Stimulated activated naive CD8-positive, alpha-beta T cell treated with anti-CD3 and anti-CD28 coated beads, Interleukin-15, Interleukin-2, amounts not matched to agents 100 U/mL and 50 U/mL, for 24 hours (primary cell): Measurements from ENCODE around the gene ATP11C.

Source experiments
- ATAC-seq: fragments of 150-1000 bp; cut with Tn5 transposase; one replicate; pipeline ENCODE4 v1.10.0; 2021
- DNase-seq: peaks from one replicate; pipeline ENCODE4 v3.0.0; 2021

Gene ATP11C

DNA sequence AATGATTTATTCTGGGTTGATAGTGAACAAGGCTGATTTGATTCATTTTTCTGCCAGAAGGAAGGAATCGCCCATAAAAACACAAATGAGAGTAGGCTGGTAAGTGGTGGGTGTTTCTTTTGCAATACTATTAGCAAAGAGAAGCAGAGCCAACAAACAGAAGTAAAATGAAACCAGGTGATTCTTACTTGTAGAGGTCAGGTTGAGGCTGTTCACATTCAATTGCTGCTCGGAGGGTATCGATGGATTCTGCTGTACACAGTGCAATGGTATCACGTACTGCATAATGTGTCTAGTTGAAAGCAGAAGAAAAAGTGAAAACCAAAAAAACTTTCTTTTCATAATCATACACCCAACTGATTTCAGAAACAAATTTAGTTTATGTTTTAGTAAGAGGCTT lies 130.8 kb downstream of the ATP11C start:
- ATAC-seq (no peak), DNase-seq (no peak)

DNA sequence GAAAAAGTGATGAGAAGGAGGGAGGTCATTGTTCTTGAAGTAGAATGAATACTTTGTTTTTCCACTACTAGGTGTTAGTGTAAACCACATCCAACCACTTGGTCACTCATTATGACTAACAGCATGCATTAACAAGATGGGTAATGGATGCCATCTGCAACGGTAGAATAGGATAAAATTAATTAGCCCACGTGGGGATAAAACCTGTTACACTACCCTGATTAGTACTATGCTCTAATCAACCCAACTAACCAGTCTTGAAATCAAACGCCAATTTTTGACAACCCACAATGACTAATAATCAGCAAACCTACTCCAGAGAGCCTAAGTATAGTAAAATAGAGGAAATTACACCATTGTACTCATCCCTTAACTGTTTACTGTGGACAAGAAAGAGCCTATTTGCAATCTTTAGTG lies 131.4 kb downstream of the ATP11C start:
- DNase-seq (no peak), ATAC-seq (no peak)

DNA sequence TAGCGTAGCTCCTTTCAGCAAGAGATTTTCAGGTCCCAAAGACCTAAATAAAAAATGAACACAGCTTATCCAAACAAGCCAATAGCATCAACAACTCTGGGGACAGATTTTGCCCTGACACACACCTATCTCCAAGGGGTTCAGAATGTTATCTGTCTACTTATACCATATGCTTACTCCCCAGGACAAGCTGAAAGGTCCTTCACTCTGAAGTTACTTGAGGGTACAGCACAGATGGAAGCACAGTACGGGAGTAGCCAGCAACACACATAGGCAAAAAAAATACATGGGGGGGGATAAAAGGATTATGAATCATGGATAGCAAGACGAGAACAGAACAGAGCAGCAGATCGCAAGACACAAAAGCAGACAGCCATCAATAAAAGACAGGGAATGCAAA lies 134.2 kb downstream of the ATP11C start:
- ATAC-seq (no peak), DNase-seq (no peak)

DNA sequence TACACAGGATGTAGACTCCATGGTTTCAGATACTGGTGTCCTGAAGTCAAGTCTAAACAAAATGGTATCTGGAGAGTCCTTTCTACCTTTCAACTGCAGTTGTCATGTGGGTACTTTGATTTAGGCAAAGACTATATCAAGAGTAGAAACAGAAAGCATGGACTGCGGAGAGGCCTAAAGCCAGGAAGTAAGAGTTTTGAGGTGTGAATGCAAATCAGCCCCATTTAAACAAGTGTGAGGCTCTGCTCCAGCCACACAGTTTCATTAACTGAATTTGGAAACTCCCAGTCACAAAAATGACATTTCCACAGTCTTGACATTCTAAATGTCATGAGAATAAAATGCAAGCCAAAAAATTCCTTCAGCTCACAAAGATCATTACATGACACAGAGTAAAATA lies 137.7 kb downstream of the ATP11C start:
- ATAC-seq (peak; percentile 97), DNase-seq (no peak)

DNA sequence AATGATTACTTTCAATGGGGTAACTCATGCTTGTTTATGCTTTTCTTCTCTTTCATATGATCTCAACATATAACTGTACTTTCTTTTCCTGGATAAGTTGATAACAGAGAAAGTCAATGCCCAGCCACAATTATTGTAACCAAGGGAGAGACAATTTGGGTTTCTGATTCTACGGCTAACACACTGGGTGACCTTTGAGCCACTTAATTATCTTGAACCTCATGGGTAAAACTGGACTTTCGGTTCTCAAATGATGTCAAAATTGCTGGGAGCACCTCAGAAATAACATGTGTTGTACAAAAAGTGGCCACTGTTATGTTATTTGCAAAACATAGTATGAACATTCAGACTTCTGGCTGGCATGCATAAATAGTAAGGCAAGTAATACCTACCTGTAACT lies 145.3 kb downstream of the ATP11C start:
- no peak for DNase-seq
- ATAC-seq = no peak

DNA sequence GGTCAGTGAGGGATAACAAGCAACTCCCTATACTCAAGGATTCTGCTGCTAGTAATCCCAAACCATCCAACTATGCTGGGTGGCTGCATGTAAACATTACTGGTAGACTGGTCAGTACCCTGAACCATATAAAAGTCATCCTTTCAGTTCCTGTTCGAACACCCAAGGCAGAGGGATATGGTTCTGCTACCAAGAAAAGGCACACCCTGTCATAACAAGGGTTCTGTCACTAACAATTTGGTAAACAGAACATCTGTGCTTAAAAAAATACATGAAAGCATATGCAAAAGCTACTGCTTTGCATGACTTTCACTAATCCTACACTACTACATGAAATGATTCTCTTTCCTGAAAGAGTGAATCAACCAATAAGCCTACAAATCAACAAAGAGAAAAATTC lies 148.0 kb downstream of the ATP11C start:
- ATAC-seq (no peak), DNase-seq (no peak)

DNA sequence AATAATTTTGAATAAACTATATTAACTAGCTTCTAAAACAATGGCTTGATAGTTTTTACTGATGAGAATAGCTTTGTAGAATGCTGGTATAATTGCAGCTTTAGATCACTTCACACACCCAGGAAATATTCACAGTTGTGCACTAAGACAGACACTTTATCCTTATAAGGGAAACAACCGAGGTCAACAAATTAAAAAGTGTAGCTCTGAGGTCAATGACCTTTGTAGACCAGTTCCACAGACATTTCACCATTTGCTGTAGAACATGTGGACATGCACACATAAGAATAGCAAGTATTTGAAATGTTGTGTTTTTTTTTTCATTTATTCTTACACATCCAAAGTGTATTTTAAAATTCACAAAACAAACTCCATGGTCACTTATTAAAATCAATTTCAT lies 148.9 kb downstream of the ATP11C start:
- ATAC-seq (no peak), DNase-seq (no peak)

DNA sequence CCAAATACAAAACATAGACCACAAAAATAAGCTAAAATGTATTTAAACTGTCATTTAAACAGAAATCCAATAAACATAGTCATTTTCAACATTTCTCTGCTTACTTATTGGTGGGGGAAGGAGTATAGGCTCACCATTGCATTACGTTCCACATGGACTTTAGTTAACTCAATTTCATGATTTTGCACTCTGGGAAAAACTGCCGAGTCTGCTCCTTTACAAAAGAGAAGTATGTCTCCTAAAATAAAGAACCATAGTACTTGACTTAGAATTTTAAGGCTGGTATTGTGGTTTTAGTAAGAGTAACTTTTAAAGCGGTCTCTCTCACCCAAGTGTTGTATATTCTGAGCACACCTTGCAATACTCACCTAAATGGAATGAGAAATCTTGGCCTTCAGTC lies 149.8 kb downstream of the ATP11C start:
- no peak for ATAC-seq
- DNase-seq = no peak

DNA sequence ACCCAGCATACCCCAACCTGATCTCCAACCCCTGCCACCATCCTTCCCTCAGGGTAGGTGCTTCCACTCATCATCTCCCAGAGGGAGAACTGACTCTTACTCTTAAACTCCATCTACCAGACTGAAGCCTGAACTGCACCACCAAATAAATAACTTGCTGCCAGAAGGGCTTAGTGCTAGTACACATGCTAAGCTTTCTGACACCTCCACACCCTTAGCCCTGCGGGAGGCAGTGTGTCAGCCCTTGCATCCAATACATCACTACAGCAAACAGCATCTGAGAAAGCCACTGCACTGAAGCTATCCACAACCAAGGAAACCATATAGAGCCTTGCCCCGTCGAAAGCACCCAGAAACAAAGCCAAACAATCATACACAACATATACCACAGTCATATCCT lies 156.3 kb downstream of the ATP11C start:
- no peak for DNase-seq
- ATAC-seq = no peak

DNA sequence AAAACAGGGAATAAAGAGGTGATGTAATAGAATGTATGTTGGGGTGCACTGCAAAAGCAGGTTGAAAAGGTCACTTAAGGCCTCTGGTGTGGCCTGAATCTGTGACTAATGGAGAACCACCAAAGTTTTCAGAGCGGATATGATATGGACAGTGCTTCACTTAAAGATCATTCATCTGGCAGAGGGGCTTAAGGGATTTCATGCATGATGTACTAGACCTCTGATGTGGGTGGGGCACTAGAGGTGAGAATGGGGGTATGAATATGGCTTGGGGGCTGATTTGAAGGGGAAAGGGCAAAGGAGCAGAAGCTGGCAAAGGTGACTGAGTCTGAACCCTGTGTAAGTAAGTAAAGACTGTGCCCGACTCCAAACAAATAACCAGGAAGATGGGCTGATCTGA lies 162.5 kb downstream of the ATP11C start:
- ATAC-seq = no peak
- DNase-seq = no peak

DNA sequence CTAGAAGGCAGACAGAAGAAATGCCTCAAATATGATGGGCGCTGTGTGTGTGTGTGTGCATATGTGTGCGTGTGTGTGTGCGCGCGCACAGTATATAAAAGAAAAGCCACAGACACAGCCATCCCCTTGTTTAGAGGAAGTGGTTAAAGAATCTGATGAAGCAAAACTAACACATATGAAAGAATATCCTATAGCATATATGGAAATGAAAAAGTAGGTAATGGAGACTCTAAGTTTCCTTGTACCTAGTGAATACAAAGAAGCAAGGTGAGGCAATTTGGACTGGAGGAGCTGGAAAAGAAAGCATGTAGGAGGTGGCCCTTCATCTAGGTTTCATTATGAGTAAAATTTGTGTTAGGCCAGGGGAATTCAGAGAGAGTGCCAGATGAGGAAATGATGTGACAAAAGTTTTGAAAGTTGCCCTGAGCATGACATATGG lies 166.3 kb downstream of the ATP11C start:
- ATAC-seq = peak; percentile 81
- DNase-seq = no peak

DNA sequence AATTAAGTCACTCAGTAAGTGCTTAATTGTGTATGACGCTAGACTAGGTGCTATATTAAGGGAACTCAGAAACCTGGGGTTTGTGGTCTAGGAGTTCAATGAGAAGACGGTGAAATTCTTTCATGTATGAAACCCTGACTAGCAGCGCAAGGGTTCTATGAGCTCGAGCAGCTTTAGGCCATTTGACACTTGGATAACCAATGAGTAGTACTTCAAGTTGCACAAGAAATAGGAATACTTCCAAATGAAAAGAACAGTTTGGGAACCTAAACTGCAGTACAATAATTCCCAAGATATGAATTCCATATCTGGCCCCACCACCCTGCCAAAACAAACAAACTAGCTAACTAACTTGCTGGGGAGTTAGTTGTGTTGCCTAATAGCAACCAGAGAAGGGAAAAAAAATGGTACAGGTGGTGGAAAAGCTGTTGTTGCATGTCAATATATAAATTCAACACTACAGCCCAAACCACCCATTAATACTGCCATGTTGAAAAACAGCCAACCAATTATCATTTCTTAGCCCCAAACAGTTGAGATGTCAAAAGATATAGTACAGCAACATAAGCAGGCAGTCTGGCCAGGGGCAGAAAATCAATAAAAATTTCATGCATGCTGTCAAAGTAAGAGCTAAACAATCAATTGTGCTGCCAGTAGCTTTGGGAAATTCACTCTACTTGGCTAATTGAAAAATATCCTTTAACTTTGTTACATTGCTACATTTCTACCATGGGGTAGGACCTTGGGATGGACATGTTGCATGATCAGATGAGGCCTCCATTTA lies 170.3 kb downstream of the ATP11C start:
- no peak for ATAC-seq
- DNase-seq = no peak

DNA sequence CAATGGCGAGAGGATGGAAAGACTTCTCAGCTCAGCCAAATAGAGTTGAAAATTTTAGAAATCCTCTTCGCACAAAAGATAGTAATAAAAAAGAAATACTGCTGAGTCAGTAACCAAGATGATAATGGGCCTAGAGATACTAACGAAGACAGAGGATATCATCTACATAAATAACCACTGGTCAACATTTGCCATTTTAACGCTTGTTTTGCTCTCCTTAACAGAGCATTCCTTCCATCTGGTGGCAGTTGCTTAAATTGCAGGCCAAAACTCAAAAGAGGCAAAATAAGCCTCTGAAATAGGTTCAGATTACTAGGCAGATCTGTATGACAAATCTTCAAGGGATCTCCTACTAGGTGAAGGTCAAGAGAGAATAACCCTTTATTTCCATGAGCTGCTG lies 173.2 kb downstream of the ATP11C start:
- DNase-seq (no peak), ATAC-seq (no peak)

DNA sequence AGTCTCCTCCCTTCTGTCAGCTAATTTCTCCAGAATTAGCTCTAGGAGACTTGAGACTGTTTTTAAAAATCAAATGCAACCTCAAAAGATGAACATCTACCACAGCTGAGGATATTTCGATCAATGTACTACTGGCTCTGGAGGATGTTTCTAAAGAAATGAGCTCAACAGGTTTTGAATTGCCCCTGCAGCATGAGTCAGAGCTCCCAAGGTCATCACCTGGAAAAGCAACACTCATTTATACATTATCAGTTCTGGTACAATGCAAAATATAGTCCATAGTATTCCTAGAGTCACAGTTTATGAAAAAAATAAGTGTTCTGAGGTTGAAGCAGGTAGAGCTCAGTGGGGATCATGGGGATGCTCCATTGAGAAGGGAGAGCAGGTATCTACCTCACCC lies 174.0 kb downstream of the ATP11C start:
- ATAC-seq = no peak
- DNase-seq = no peak

DNA sequence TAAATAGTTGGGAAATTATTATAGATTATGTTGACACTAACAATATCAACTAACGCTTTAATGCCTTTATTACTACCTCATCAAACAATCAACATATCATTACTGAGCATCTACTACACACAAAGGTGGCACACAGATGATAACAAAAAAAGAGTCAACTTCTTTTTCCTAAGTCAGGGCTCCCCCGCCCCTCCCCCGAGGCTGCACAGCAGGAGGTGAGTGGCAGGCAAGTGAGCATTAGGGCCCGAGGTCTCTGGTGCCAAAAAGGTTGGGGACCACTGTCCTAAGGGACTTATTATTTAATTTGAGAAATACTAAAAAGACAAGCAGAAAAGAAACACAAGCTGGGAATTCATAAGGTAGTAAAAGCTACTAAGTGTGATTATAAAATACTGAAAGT lies 174.6 kb downstream of the ATP11C start:
- ATAC-seq (no peak), DNase-seq (no peak)

DNA sequence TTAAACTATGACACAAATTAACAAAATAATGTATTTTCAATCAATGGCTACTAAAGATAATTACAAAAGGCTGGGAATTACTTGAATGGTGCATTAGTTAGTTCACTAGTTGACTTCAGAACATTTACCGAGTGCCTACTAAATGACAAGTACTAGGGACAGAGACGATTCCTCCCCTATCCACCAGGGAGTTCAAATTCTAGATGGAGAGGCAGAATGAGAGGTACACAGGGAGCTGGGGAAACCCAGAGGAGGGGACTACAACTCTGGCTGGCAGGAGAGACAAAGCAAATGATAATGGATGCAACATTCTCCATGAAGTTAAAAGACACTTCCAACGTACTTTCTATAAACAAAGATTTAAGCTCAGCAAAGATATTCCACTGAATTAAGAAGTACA lies 181.8 kb downstream of the ATP11C start:
- ATAC-seq (no peak), DNase-seq (no peak)

DNA sequence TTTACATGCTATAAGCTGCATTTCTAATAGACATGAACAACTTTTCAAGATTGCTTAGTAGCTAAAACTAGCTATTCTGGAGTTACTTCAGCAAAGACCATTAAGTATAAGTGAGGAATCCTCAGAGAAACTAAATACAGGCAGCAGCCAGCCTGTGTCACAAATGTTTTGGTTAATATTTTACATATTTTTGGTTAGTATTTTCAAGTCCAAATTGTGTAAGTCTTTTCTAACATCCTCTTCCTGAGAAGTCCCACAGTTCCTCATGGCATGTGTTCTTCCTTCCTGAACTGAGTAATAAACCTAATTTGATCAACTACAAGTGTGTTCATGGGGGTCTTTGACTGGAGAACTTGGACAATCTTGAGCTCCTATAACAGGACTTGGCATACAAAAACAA lies 182.5 kb downstream of the ATP11C start:
- DNase-seq (no peak), ATAC-seq (no peak)

DNA sequence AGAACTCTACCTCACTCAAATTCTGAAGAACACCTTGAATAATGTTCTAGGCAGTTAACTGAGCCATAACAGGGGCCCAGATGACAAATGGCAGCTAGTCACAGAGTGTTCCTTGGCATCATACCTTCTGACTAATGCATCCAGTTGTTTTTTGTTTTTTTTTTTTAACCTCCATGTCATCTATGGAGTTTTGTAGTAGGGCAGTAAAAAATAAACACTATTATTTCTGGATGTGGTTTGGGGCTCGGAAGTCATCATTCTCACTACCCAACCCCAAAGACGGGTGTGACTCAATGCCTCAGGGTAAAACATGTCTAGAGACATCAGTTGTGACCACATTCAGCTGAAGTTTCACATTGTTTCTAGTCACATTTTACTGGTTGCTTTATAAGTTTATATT lies 193.7 kb downstream of the ATP11C start:
- DNase-seq (peak; percentile 7), ATAC-seq (peak; percentile 80)

DNA sequence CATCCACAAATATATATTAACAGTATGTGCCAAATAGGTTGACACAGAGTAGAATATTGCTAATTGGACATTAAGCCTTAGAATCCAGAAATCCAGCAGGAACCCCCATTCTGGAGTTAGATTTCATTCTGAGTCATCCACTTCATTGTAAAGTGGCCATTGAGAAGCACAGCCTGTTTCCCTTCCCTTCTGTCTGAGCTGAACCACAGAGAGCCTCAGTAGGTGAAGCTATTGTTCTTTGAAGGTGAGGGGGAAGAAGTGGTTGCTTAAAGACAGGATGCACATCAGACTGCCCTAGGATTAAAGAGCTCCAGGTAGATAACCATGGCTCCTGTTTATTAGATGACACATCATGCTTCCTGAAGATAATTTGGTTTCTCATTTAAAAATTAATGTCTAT lies 194.3 kb downstream of the ATP11C start:
- no peak for ATAC-seq
- no peak for DNase-seq

DNA sequence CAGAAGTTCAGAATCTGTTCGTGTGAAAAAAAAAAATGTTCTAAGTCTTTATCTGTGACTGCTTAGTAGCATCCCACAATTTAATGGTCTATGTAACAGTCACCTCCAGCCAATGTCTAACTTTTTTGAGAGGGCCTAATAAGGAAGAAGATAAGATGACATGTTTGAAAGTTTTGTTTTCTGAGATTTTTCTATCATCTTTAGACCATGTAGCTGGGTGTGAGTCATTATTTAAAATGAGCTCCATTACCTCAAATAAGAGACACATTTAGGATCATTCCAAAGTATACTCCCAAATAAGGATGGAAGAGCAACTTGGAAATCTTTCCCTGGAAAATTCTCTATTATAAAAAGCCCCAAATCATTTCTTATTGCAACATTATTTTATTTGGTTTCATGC lies 196.7 kb downstream of the ATP11C start:
- ATAC-seq = no peak
- DNase-seq = no peak

DNA sequence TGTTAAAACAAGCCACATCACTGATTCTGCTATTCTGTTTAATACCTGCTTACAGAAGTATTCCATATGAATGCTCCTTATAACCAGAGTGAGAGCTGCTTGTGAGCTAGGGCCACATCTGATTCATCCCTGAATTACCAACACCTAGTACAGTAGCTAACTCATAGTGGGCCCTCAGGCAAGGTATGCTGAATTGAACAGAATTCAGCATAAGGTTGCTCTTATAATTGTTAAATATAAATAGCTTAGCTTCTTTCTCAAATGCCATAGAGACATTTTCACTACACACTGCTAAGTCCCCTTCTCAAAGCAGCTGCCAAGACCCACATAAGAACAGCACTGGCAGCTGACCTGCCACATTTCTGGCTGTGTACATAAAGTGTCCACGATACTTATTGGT lies 197.9 kb downstream of the ATP11C start:
- DNase-seq = no peak

DNA sequence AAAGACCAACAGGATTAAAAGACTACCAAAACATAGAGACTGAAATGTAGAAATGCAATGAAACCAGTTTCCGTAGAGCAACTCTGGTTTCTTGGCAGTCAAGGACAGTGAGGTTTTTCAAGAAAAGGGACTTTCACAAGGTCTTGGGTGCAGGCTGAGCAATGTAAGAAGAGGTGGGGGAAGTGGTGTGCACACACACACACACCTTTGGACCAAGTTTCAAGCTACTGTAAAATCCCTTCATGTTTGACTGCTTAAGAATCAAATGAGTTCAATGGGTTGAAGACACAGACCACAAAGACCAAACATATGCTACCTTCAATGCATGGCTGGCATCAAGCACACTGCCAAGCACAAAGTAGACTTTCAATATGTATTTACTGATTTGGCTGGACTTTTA lies 207.1 kb downstream of the ATP11C start:
- no peak for DNase-seq
- peak; percentile 46 for ATAC-seq

More for the DNA sequence above, 197.9 kb downstream of the ATP11C start:
- no peak for ATAC-seq

DNA sequence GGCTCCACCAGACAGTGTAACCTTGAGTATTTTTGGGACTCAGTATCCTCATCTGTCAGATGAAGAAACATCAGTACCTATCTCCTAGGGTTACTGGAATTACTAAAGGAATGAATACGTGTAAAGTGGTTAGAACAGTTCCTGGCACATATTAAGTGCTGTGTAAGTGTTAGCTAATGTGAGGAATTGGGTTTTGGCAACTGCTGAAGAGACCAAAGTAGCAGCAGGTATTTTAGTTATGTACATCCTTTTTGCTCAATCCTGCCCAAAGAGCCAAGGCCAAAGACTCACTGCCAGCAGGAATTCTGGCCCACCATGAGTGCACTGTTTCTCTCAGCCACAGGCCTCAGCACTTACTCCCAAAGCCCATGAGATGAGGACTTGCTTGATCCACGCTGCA lies 208.2 kb downstream of the ATP11C start:
- no peak for ATAC-seq
- no peak for DNase-seq

DNA sequence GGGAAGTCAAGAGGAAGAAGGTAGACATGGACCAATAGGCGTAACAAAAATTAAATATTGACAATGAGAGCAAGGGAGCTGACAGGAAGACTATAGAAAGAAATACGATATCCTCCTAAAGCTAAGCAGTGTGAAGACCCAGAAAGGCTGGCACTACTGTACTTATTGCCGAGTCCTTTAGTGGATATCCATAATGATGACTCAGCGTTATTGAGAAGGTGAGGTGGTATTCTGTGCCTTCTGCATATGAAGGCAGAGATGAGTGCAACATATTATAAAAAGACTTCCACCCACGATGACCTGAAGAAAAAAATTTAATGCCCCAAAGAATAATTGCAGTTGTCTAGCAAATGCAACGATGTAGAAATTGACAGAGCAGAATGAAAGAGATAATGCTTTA lies 211.9 kb downstream of the ATP11C start:
- ATAC-seq = no peak

DNA sequence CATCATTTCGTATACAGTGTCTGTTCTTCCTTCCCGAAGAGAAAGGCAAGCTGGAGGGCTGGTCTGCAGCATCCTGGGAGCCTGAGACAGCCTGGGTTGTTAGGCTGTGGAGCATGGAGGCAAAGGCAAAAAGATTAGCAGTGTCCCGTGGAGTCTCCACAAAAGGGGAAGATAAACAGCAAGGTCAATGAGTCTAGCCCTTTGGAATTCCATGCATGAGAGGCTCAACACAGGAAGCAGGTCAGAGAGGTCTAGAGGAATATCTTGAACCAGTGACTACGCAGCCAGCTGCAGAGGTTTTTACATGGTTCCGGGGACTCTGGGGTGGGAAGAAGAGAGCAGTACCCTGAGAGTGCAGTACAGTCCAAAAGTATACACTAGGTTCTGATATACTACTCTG lies 212.7 kb downstream of the ATP11C start:
- ATAC-seq (no peak), DNase-seq (no peak)

More for the DNA sequence above, 211.9 kb downstream of the ATP11C start:
- DNase-seq = no peak
